ENCODE results near the gene ATG9B.
"Not testable (repeated sequence)": the region's sequence is repeated elsewhere in the genome, so short reads cannot be mapped to it uniquely, and the experiment has no call there.

Gene ATG9B

GRCh38 chr7:151018421-151019129 lies 5.7 kb downstream of the ATG9B start:
- in situ Hi-C loops (cut with MboI; ENCODE audit: low sequenced_read_pairs) = no loop called here

GRCh38 chr7:151017953-151018420 lies 6.3 kb downstream of the ATG9B start:
- in situ Hi-C loops (cut with MboI; ENCODE audit: low sequenced_read_pairs) = no loop called here

GRCh38 chr7:151017370-151017952 lies 6.8 kb downstream of the ATG9B start:
- in situ Hi-C loops (cut with MboI; ENCODE audit: low sequenced_read_pairs) = no loop called here

DNA sequence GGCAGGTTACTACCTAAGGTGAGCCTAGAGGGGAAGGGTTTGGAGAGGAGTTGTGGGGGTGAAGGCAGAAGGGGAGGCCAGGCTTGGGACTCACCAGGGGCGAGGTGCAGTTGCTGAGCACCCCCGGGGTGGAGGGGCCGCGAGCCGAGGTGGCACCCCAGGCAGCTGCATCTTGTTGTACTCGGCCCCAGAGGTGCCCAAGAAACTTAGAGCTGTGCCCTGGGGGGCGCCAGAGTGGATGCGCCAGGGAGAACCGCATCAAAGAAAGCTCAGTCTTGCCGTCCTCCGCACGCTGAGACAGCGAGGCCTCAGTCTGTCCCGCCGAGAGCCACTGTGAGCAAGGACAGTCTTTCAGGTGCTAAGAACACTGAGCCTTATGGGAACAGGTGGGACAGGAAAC lies 7.4 kb downstream of the ATG9B start:
- in situ Hi-C loops (cut with MboI; ENCODE audit: low sequenced_read_pairs) = no loop called here

DNA sequence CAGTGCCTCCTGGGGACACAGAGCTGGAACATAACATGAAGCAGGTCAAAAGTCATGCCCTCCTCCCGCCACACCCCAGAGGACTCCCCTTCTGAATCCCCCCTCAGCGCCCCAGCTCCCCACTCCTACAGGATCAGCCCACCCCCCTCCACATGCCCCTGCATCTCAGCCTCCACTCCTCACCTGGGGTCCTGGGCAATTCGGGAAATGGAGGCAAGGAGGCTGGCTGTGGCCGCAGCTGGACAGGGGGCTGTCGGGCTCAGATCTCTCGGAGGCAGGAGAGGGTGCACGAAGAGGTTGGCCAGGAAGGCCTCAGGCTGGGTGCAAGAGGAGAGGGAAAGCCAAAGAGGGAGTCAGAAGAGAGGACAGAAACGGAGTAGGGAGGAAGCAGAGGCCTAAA lies 7.8 kb downstream of the ATG9B start:
- in situ Hi-C loops (cut with MboI; ENCODE audit: low sequenced_read_pairs) = no loop called here

DNA sequence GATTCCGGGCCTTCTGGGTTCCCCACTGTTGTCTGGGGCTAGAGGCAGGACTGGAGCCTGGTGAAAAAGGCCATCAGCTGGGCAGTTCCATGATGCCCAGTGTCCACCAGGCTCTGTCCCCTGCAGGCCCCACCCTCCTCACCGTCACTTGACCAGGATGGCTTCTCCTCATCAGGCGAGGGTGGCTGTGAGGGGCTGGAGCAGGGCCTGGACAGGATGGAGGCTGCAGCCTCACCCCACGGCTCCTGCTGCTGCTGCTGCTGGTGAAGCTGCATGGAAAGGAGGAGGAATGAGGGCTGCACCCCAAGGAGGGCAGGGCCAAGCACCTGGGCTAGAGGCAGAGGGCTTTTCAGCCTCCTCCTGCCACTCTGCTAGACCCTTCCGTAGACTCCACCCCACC lies 8.3 kb downstream of the ATG9B start:
- in situ Hi-C loops (cut with MboI; ENCODE audit: low sequenced_read_pairs) = no loop called here

DNA sequence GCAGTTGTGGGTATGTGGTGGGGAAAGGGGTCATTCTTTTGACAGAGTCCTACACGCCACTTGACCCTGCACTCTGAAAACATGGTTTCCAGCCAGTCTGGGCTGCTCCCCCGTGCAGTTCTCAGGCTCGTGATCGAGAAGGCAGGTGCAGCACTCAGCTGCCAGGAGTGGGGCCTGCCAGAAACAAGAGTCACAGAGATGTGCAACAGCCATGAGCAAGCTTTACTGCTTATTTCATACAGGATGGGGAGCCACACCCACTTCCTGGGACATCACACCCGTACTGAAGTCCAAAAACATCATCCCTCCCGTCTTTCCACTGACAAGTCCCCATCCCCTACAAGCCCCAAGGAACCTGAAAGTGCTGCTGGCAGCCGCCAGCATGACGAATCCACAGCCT lies 9.3 kb downstream of the ATG9B start:
- in situ Hi-C loops (cut with MboI; ENCODE audit: low sequenced_read_pairs) = no loop called here

GRCh38 chr7:151013733-151014497 lies 10.4 kb downstream of the ATG9B start:
- in situ Hi-C loops (cut with MboI; ENCODE audit: low sequenced_read_pairs) = no loop called here

DNA sequence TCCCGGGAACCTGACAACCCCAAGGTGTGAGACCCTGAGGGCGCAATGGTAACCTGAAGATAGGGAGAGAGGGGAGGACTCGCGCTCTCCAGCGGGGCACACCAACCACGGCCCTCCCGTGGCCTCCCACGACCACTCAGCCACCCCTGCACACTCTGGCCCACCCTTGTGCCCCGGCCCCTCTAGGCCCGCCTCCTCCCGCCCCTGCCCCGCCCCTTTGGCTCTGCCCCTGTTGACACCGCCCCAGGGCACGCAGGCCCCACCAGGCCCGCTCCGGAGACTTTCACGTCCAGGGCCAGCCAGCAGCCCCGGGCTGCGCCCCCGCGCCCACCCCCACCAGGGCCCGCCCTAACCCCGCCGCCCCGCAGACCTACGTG lies 10.9 kb downstream of the ATG9B start:
- in situ Hi-C loops (cut with MboI; ENCODE audit: low sequenced_read_pairs) = no loop called here

- in situ Hi-C loops (cut with MboI; ENCODE audit: low sequenced_read_pairs) = no loop called here
Observed at GRCh38 chr7:151012911-151013347, 11.4 kb downstream of the ATG9B start.

- in situ Hi-C loops (cut with MboI; ENCODE audit: low sequenced_read_pairs) = no loop called here
Observed at GRCh38 chr7:151012031-151012692, 12.1 kb downstream of the ATG9B start.

DNA sequence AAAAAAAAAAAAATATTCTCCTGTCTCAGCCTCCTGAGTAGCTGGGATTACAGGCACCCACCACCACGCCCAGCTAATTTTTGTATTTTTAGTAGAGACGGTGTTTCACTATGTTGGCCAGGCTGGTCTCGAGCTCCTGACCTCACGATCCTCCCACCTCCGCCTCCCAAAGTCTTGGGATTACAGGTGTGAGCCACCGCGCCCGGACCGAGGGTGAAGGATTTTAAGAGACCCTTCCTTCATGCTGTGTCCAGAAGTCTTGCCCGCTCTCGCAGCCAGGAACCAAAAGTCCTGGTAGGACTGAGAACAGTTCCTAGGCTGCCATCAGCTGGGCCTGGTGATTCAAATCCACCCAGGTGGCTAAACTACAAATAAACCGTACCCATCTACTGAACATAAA lies 12.7 kb downstream of the ATG9B start:
- in situ Hi-C loops (cut with MboI; ENCODE audit: low sequenced_read_pairs) = not testable (repeated sequence)

GRCh38 chr7:151011097-151011409 lies 13.2 kb downstream of the ATG9B start:
- in situ Hi-C loops (cut with MboI; ENCODE audit: low sequenced_read_pairs) = no loop called here

DNA sequence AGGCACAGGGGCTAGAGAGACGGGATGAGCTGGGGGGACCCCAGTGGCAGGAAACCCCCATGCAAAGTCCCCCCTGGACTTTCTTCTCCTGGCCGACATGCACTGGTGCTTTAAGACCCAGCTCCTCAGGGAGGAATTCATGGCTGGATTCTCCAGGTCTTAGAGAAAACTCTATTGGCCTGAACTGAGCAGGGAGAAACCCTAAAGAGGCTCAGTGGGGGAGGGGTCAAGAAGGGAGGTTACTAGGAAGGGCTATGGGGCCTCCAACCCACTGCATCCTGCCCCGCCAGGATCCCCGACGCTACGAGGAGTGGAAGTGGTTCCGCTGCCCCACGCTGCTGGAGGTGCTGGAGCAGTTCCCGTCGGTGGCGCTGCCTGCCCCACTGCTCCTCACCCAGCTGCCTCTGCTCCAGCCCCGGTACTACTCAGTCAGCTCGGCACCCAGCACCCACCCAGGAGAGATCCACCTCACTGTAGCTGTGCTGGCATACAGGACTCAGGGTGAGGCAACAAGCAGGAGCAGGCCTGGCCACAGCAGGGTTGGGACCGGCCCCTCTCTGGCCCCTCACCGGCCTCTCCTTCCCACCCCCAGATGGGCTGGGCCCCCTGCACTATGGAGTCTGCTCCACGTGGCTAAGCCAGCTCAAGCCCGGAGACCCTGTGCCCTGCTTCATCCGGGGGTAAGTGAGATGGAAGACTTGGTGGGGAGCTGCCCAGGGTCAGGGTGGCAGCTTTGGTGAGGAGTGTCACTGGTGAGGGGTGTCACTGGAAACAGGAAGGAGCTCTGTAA lies 13.8 kb downstream of the ATG9B start:
- in situ Hi-C loops (cut with MboI; ENCODE audit: low sequenced_read_pairs) = no loop called here

DNA sequence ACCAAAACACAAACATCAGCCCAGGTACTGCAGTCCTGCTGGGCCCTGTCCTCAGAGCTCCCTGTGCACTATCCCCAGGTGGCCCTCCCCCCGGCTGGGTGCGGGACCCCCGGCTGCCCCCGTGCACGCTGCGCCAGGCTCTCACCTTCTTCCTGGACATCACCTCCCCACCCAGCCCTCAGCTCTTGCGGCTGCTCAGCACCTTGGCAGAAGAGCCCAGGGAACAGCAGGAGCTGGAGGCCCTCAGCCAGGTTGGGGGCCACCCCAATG lies 14.3 kb downstream of the ATG9B start:
- in situ Hi-C loops (cut with MboI; ENCODE audit: low sequenced_read_pairs) = no loop called here

DNA sequence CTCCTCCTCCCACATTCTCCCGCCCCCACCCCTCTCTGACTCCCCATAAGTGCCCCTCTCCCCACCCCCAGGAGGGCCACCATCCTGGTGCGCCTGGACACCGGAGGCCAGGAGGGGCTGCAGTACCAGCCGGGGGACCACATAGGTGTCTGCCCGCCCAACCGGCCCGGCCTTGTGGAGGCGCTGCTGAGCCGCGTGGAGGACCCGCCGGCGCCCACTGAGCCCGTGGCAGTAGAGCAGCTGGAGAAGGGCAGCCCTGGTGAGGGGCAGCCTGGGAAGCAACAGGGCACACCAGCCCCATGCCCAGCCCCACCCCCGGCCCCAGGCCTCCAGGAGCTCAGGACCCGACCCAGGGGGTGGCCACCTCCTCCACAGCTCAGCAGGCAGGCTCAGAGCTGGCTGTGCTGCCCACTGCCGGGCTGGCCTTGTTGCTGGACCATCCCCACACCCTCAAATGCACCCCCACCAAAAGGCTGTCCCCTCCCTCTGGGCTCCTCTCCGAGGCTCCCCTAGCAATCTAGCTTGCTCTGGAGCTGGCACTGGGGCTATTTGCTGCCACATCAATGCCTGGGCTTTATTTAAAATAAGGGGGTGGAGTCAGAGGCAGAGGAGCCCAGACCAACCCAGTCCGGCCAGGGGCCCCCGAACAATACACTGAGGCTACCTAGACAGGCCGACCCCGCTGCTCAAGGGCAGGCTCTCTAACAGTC lies 14.8 kb downstream of the ATG9B start:
- in situ Hi-C loops (cut with MboI; ENCODE audit: low sequenced_read_pairs) = no loop called here

DNA sequence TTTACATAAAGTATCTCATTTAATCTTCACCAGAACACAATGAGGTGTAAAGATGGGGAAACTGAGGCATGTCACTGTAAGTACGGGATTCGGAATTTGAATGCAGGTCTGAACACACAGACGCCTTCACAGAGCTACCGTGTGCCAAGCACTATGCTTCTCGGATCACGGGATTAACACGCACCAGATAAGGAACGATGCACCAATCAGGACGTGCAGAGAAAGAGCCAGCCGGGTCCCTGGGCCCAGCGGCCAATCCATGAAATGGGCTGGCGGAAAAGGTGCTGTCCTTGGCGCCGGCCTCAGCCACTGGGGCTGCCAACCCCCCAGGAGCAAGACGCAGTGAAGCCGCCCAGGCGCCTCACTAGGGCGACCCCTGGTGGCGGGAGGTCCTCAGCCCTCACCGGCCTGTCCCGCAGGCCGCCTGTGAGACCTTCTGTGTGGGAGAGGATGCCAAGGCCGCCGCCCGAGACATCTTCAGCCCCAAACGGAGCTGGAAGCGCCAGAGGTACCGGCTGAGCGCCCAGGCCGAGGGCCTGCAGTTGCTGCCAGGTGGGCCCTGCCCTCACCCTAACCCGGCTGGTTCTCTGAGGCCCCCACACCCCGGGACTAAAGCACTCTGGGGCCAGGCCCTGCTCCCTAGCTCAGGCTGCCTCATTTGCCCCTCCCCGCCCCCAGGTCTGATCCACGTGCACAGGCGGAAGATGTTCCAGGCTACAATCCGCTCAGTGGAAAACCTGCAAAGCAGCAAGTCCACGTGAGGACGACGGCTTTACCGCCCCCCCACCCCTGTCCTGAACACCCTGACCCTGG lies 15.6 kb downstream of the ATG9B start:
- in situ Hi-C loops (cut with MboI; ENCODE audit: low sequenced_read_pairs) = no loop called here

GRCh38 chr7:151008143-151008510 lies 16.2 kb downstream of the ATG9B start:
- in situ Hi-C loops (cut with MboI; ENCODE audit: low sequenced_read_pairs) = no loop called here

DNA sequence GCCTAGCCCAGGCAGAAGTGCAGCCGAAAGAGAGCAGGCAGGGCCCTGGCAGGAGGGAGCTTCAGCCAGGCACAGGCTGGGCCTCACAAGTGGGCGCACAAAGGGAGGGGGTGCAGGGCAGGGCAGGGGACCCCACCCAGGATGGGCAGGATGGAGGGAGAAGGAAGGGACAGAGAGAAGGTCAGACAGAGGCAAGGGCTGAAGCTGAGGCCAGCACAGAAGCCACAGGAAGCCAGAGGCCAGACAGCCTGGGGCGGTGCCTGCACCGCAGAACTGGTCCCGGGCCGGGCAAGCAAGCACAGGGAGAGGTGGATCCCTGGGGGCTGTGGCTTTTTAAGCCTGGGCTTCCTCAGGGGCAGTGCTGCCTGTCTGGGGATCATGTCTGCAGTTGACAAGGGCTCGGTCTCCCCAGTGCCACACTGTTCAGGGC lies 16.8 kb downstream of the ATG9B start:
- in situ Hi-C loops (cut with MboI; ENCODE audit: low sequenced_read_pairs) = no loop called here

Measured in HL-60/S4 treated with phorbol 12-myristate 13-acetate at 8.2 ng/mL for 4 days and 3 days (cell line).